A549 (cell line): ENCODE results near the gene HNRNPM. TPM values are rescaled to one million over a fixed set of nuclear protein-coding genes. Genes with fewer than 3 reads are reported as not detected.

Source experiments
- ATAC-seq, 2 experiments: fragments of 200-7000 bp in 1 of 2; fragments of >200 bp in 1 of 2; cut with Nextera tagmentation in 1 of 2; cut with Tn5 transposase in 1 of 2; 3 replicates each; pipeline versions ENCODE4 v1.8.0 to v1.9.1; 2018 to 2020; ENCODE audit warnings: mild to moderate bottlenecking in 1 of 2, moderate library complexity in 1 of 2
- CTCF ChIA-PET: fragments of 300-600 bp; sonication (Branson Sonifier 250); formaldehyde crosslinking; extraction: SDS; loops from one replicate; lab custom pipeline; 2021; ENCODE audit warnings: antibody characterized with exemption, inconsistent platforms; lab: Yijun Ruan, JAX
- POLR2A ChIA-PET: fragments of 350-600 bp; formaldehyde crosslinking; extraction: SDS; loops from one replicate; lab custom pipeline; 2021; ENCODE audit warnings: antibody characterized with exemption, inconsistent platforms; lab: Yijun Ruan, JAX
- DNase-seq, 2 experiments: peaks; one replicate each; pipeline versions ENCODE4 v3.0.0 to v3.0.0-alpha.2; 2011 to 2016; ENCODE audit warnings: low read depth in 1 of 2, low spot score in 1 of 2
- FAIRE-seq: peaks from 2 replicates; lab custom pipeline; 2011; peaks lifted over from hg19 to GRCh38; lab: Jason Lieb, UNC
- H3K27ac ChIP-seq, 2 experiments: fragments of >200 bp; sonication (Bioruptor Twin); formaldehyde crosslinking; 3 replicates each; pipeline ENCODE4 v1.5.1; 2016 to 2017
- H3K4me1 ChIP-seq: fragments of >200 bp; sonication (Bioruptor Twin); formaldehyde crosslinking; 3 replicates; pipeline ENCODE4 v1.6.1; 2016
- H3K4me2 ChIP-seq: fragments of >200 bp; sonication (Bioruptor Twin); formaldehyde crosslinking; 3 replicates; pipeline ENCODE4 v1.6.1; 2016
- H3K4me3 ChIP-seq: fragments of >200 bp; sonication (Bioruptor Twin); formaldehyde crosslinking; 3 replicates; pipeline ENCODE4 v1.5.1; 2016
- H3K9me3 ChIP-seq: fragments of >200 bp; sonication (Bioruptor Twin); formaldehyde crosslinking; 3 replicates; pipeline ENCODE4 v1.6.1; 2016
- BHLHE40 ChIP-seq: IDR thresholded peaks from 2 replicates; pipeline ENCODE4 v1.6.1; 2012; ENCODE audit warnings: low read depth, low read length, inconsistent platforms
- CEBPB ChIP-seq, 2 experiments: fragments of >200 bp in 1 of 2; sonication (Bioruptor Twin) in 1 of 2; formaldehyde crosslinking in 1 of 2; IDR thresholded peaks; 2 replicates each; pipeline ENCODE4 v1.6.1; 2012 to 2016
- CHD2 ChIP-seq: fragments of 150-350 bp; IDR thresholded peaks from 2 replicates; pipeline ENCODE4 v1.6.1; 2014; ENCODE audit warnings: low read length; ENCODE audit not compliant: partially characterized antibody
- E2F6 ChIP-seq: IDR thresholded peaks from 2 replicates; pipeline ENCODE4 v1.6.1; 2012; ENCODE audit warnings: low read depth, borderline replicate concordance
- ESRRA ChIP-seq: fragments of 150-350 bp; IDR thresholded peaks from 2 replicates; pipeline ENCODE4 v1.6.1; 2014; ENCODE audit warnings: mild to moderate bottlenecking, low read length, borderline replicate concordance
- FOSB ChIP-seq: fragments of 250-450 bp; sonication (Bioruptor Pico); IDR thresholded peaks from 2 replicates; pipeline ENCODE4 v1.5.0; 2020; ENCODE audit warnings: mild to moderate bottlenecking, moderate library complexity
- FOXS1 ChIP-seq: fragments of 250-450 bp; sonication (Bioruptor Pico); IDR thresholded peaks from 2 replicates; pipeline ENCODE4 v1.5.0; 2020; ENCODE audit warnings: mild to moderate bottlenecking, moderate library complexity
- HEYL ChIP-seq: fragments of 250-450 bp; sonication (Bioruptor Pico); IDR thresholded peaks from 2 replicates; pipeline ENCODE4 v1.8.0; 2021; ENCODE audit warnings: mild to moderate bottlenecking, moderate library complexity
- HMGXB4 ChIP-seq: fragments of 250-450 bp; sonication (Bioruptor Pico); IDR thresholded peaks from 2 replicates; pipeline ENCODE4 v1.5.0; 2021; ENCODE audit warnings: mild to moderate bottlenecking, moderate library complexity, borderline replicate concordance
- HOXA7 ChIP-seq: fragments of 250-450 bp; sonication (Bioruptor Pico); IDR thresholded peaks from 2 replicates; pipeline ENCODE4 v1.5.0; 2020; ENCODE audit warnings: mild to moderate bottlenecking, moderate library complexity
- JUNB ChIP-seq: fragments of >200 bp; sonication (Bioruptor Twin); formaldehyde crosslinking; IDR thresholded peaks from 2 replicates; pipeline ENCODE4 v1.6.1; 2016
- MAFK ChIP-seq: fragments of 450-650 bp; IDR thresholded peaks from 2 replicates; pipeline ENCODE4 v1.6.1; 2014; ENCODE audit not compliant: partially characterized antibody
- MAZ ChIP-seq: fragments of 150-350 bp; IDR thresholded peaks from 2 replicates; pipeline ENCODE4 v1.6.1; 2014; ENCODE audit warnings: antibody characterized with exemption, low read depth, low read length, borderline replicate concordance
- NFE2L2 ChIP-seq: fragments of 150-350 bp; conservative IDR thresholded peaks from 2 replicates; pipeline ENCODE4 v1.6.1; 2014; ENCODE audit warnings: low read length
- NPAS2 ChIP-seq: fragments of 250-450 bp; sonication (Bioruptor Pico); IDR thresholded peaks from 2 replicates; pipeline ENCODE4 v1.8.0; 2022; ENCODE audit warnings: mild to moderate bottlenecking, moderate library complexity, borderline replicate concordance
- NR3C1 ChIP-seq: fragments of >200 bp; sonication (Bioruptor Twin); formaldehyde crosslinking; IDR thresholded peaks from 3 replicates; pipeline ENCODE4 v1.6.1; 2017
- PHF8 ChIP-seq: fragments of 200-600 bp; sonication (generic); IDR thresholded peaks from 2 replicates; pipeline ENCODE4 v1.6.1; 2016; ENCODE audit warnings: low read depth, mild to moderate bottlenecking, antibody characterized with exemption, moderate library complexity, borderline replicate concordance
- POLR2A ChIP-seq: IDR thresholded peaks from 2 replicates; pipeline ENCODE4 v1.6.1; 2012; ENCODE audit warnings: mild to moderate bottlenecking, low read length
- POLR2AphosphoS2 ChIP-seq: conservative IDR thresholded peaks from 2 replicates; pipeline ENCODE4 v1.6.1; 2012; ENCODE audit warnings: low read length, improper control_type of control experiment, inconsistent platforms
- RARB ChIP-seq: fragments of 250-450 bp; sonication (Bioruptor Pico); IDR thresholded peaks from 2 replicates; pipeline ENCODE4 v1.8.0; 2021; ENCODE audit warnings: mild to moderate bottlenecking, moderate library complexity
- RNF2 ChIP-seq: fragments of 200-600 bp; sonication (generic); IDR thresholded peaks from 2 replicates; pipeline ENCODE4 v1.6.1; 2016; ENCODE audit warnings: low read depth, mild to moderate bottlenecking, antibody characterized with exemption, moderate library complexity, borderline replicate concordance
- ZFP36 ChIP-seq: fragments of 450-650 bp; IDR thresholded peaks from 2 replicates; pipeline ENCODE4 v1.6.1; 2014; ENCODE audit warnings: borderline replicate concordance; ENCODE audit not compliant: partially characterized antibody
- ZNF302 ChIP-seq: fragments of 250-450 bp; sonication (Bioruptor Pico); IDR thresholded peaks from 2 replicates; pipeline ENCODE4 v1.9.0; 2021; ENCODE audit warnings: inconsistent platforms, mild to moderate bottlenecking, moderate library complexity
- ZSCAN20 ChIP-seq: fragments of 250-450 bp; sonication (Bioruptor Pico); IDR thresholded peaks from 2 replicates; pipeline ENCODE4 v1.8.0; 2022; ENCODE audit warnings: mild to moderate bottlenecking, moderate library complexity
- WGBS: methylation state at CpG from one replicate; pipeline ENCODE4 v1.1.6; 2017; ENCODE audit errors: missing lambda C conversion rate; 5-methylcytosine and 5-hydroxymethylcytosine counted together
- polyA plus RNA-seq, 4 experiments: library from polyadenylated mRNA; depleted of rRNA in 3 of 4; stranded (reverse); fragments of >200 nt; fragmentation: RNase III in 1 of 4; extraction: RNeasy Plus Mini Kit Qiagen cat#74134 plus additional on column Dnase treatment in 1 of 4; gene quantifications; 2 replicates in 3 of 4; 3 replicates in 1 of 4; pipeline ENCODE4 v1.2.3, GENCODE V29; 2011 to 2017
- TF ChIP-seq, protein P1 (sequence below): fragments of >200 bp; sonication (Bioruptor Twin); formaldehyde crosslinking; IDR thresholded peaks from 3 replicates; pipeline ENCODE4 v1.6.1; 2016
- TF ChIP-seq, protein P2 (sequence below): fragments of 250-450 bp; sonication (Bioruptor Pico); IDR thresholded peaks from 2 replicates; pipeline ENCODE4 v1.5.0; 2020; ENCODE audit warnings: low read depth, mild to moderate bottlenecking, moderate library complexity

HNRNPM gene
- polyA plus RNA-seq, 2 of the 4 experiments (the other 2 are of a cell fraction): 168 to 352 TPM

- H3K9me3 ChIP-seq: no peaks in the 10 kb centered on the region
- CTCF ChIA-PET: interaction anchor here (0.7 to 1.3 kb wide), 5 partner anchors 46 to 138 kb away, joined by 3 to 6 read pairs (median 4); partner anchors contain the start of gene HNRNPM
- no peak overlapping the region for H3K4me3 ChIP-seq
- H3K4me1 ChIP-seq: no peaks in the 10 kb centered on the region
- TF ChIP-seq ZFP36: peak; percentile 49
- TF ChIP-seq JUNB: no peak
- TF ChIP-seq, all 56 proteins: peak for 1
- FAIRE-seq (no peak), ATAC-seq (peak in 1 of 2 experiments; percentile 44; a peak in 3 of 6 replicates), DNase-seq (peak in 1 of 2 experiments; percentile 26)
- WGBS: 94% methylated on average over 4 of the region's 6 CpGs
- Histone ChIP-seq H3K4me2 (no peak overlapping the region), H3K27ac (no peak overlapping the region)
- POLR2A ChIA-PET: no interaction called here
Observed at GRCh38 chr19:8491574-8491973, 46.8 kb downstream of the HNRNPM start.

DNA sequence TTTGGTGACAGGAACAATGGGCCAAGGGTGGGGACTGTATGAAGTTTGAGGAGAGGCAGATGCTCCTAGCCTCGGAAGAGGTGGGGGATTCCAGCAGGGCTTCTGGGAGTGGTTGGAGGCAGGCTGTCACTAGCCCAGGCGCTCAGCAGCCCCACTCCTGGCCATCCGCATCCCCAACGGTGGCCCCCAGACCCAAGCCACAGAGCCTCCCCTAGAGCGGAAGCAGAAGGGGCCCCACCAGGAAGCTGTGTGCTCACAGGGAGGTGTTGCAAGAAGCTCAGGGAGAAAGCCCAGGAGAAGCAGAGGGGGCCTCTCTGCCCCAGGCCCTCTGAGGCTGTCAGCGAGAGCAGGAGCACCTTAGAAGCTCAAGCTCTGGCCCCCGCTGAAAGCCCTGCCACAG is 49.4 kb downstream of the HNRNPM start:
- FAIRE-seq (no peak), ATAC-seq (no peak), DNase-seq (no peak)
- Histone ChIP-seq H3K9me3 (no peaks in the 10 kb centered on the region), H3K4me1 (no peaks in the 10 kb centered on the region), H3K4me3 (no peak overlapping the region), H3K4me2 (no peak overlapping the region), H3K27ac (no peak overlapping the region)
- TF ChIP-seq HMGXB4 (CRISPR knock-in tag) (no peak), ZNF302 (no peak), CEBPB (IDR thresholded peaks at IDR 0.05) (no peak), ZSCAN20 (CRISPR knock-in tag) (no peak), NFE2L2 (no peak), RNF2 (no peak), CHD2 (no peak), NR3C1 (no peak)
- TF ChIP-seq, protein P1, sequence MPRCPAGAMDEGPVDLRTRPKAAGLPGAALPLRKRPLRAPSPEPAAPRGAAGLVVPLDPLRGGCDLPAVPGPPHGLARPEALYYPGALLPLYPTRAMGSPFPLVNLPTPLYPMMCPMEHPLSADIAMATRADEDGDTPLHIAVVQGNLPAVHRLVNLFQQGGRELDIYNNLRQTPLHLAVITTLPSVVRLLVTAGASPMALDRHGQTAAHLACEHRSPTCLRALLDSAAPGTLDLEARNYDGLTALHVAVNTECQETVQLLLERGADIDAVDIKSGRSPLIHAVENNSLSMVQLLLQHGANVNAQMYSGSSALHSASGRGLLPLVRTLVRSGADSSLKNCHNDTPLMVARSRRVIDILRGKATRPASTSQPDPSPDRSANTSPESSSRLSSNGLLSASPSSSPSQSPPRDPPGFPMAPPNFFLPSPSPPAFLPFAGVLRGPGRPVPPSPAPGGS: no peak
- POLR2A ChIA-PET: interaction anchor here (0.6 kb wide), 1 partner anchor 50 kb away, joined by 3 read pairs; no protein-coding TSS in a partner anchor
- 94% methylated on average over 3 of the region's 7 CpGs for WGBS
- CTCF ChIA-PET: interaction anchor here (0.6 to 2.3 kb wide), 2 partner anchors 12 to 77 kb away, joined by 3 to 18 read pairs; no protein-coding TSS in a partner anchor

GRCh38 chr19:8498295-8498694 is 53.5 kb downstream of the HNRNPM start:
- Histone ChIP-seq H3K27ac (no peak overlapping the region), H3K9me3 (no peaks in the 10 kb centered on the region), H3K4me2 (no peak overlapping the region), H3K4me1 (no peaks in the 10 kb centered on the region), H3K4me3 (no peak overlapping the region)
- 96% methylated on average over 14 of the region's 22 CpGs for WGBS
- FAIRE-seq (no peak), ATAC-seq (no peak; a peak in 1 of 6 replicates), DNase-seq (no peak)
- ChIA-PET POLR2A (no interaction called here), CTCF (interaction anchor here (0.9 kb wide), 2 partner anchors 11 to 230 kb away, joined by 3 to 4 read pairs; no protein-coding TSS in a partner anchor)
- no peak for TF ChIP-seq NR3C1
- TF ChIP-seq CHD2: no peak
- TF ChIP-seq POLR2AphosphoS2: no peak
- no peak for TF ChIP-seq NPAS2 (CRISPR knock-in tag)
- no peak for TF ChIP-seq CEBPB (IDR thresholded peaks at IDR 0.05)
- no peak for TF ChIP-seq MAFK
- TF ChIP-seq POLR2A: no peak
- no peak for TF ChIP-seq RARB (CRISPR knock-in tag)
- no peak for TF ChIP-seq PHF8
- TF ChIP-seq ESRRA: no peak
- TF ChIP-seq, protein P1: no peak
- TF ChIP-seq HOXA7: no peak
- no peak for TF ChIP-seq BHLHE40
- TF ChIP-seq ZSCAN20 (CRISPR knock-in tag): no peak
- TF ChIP-seq FOSB (CRISPR knock-in tag): no peak
- no peak for TF ChIP-seq E2F6
- TF ChIP-seq, protein P2, sequence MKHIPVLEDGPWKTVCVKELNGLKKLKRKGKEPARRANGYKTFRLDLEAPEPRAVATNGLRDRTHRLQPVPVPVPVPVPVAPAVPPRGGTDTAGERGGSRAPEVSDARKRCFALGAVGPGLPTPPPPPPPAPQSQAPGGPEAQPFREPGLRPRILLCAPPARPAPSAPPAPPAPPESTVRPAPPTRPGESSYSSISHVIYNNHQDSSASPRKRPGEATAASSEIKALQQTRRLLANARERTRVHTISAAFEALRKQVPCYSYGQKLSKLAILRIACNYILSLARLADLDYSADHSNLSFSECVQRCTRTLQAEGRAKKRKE (CRISPR knock-in tag): no peak
- TF ChIP-seq MAZ: no peak
- no peak for TF ChIP-seq HEYL (CRISPR knock-in tag)
- TF ChIP-seq FOXS1 (CRISPR knock-in tag): no peak
